HepG2 (cell line): ENCODE measurements around the gene ANKZF1. TPM values are rescaled to one million over a fixed set of nuclear protein-coding genes. Genes with fewer than 3 reads are reported as not detected.
A peak's percentile ranks its signal among the peaks of the same experiment; 100 is the strongest.

Experiments
- AKAP8 ChIP-seq: sonication (generic); formaldehyde crosslinking; IDR thresholded peaks from 2 replicates; pipeline ENCODE4 v1.5.1; 2020; ENCODE audit warnings: mild to moderate bottlenecking, missing genetic modification reagents
- EZH2 ChIP-seq: conservative IDR thresholded peaks from 2 replicates; pipeline ENCODE4 v1.6.1; 2012; ENCODE audit warnings: mild to moderate bottlenecking, low read depth, low read length, moderate library complexity
- HOXA5 ChIP-seq: sonication (generic); formaldehyde crosslinking; IDR thresholded peaks from 2 replicates; pipeline ENCODE4 v1.4.0; 2020; ENCODE audit warnings: missing genetic modification reagents
- KAT8 ChIP-seq: IDR thresholded peaks from 2 replicates; pipeline ENCODE4 v1.6.1; 2016; ENCODE audit warnings: missing genetic modification reagents, missing compliant biosample characterization
- KDM3A ChIP-seq: IDR thresholded peaks from 2 replicates; pipeline ENCODE4 v1.6.1; 2018; ENCODE audit warnings: low read depth, missing compliant biosample characterization
- KMT2B ChIP-seq: IDR thresholded peaks from 2 replicates; pipeline ENCODE4 v1.6.1; 2016; ENCODE audit warnings: missing genetic modification reagents, missing compliant biosample characterization
- MYC ChIP-seq: sonication (generic); formaldehyde crosslinking; IDR thresholded peaks from 2 replicates; pipeline ENCODE4 v1.9.0; 2021; ENCODE audit warnings: missing genetic modification reagents, borderline replicate concordance
- NR2F6 ChIP-seq, 2 experiments: IDR thresholded peaks; 2 replicates each; pipeline ENCODE4 v1.6.1; 2016; ENCODE audit warnings: antibody characterized with exemption in 1 of 2, mild to moderate bottlenecking in 1 of 2
- PTBP1 ChIP-seq: fragments of 200-400 bp; formaldehyde crosslinking; IDR thresholded peaks from 2 replicates; pipeline ENCODE4 v1.6.1; 2018; ENCODE audit warnings: low read length, low read depth; ENCODE audit not compliant: poor library complexity, severe bottlenecking
- SMARCE1 ChIP-seq: fragments of 450-650 bp; IDR thresholded peaks from 2 replicates; pipeline ENCODE4 v1.6.1; 2017; ENCODE audit warnings: borderline replicate concordance
- TOE1 ChIP-seq: sonication (generic); formaldehyde crosslinking; IDR thresholded peaks from 2 replicates; pipeline ENCODE4 v1.4.0; 2020; ENCODE audit warnings: mild to moderate bottlenecking, missing genetic modification reagents
- XBP1 ChIP-seq: sonication (generic); formaldehyde crosslinking; IDR thresholded peaks from 2 replicates; pipeline ENCODE4 v1.5.0; 2020; ENCODE audit warnings: missing genetic modification reagents
- ZBTB21 ChIP-seq: sonication (generic); formaldehyde crosslinking; IDR thresholded peaks from 2 replicates; pipeline ENCODE4 v1.4.0; 2020; ENCODE audit warnings: missing genetic modification reagents
- ZBTB7B ChIP-seq: sonication (generic); formaldehyde crosslinking; IDR thresholded peaks from 2 replicates; pipeline ENCODE4 v1.4.0; 2020; ENCODE audit warnings: missing genetic modification reagents
- ZNF274 ChIP-seq: sonication (generic); formaldehyde crosslinking; IDR thresholded peaks from 2 replicates; pipeline ENCODE4 v1.5.1; 2020; ENCODE audit warnings: mild to moderate bottlenecking, missing genetic modification reagents
- ZNF589 ChIP-seq: sonication (generic); formaldehyde crosslinking; conservative IDR thresholded peaks from 2 replicates; pipeline ENCODE4 v1.8.0; 2022; ENCODE audit warnings: mild to moderate bottlenecking, moderate library complexity, missing genetic modification reagents
- ZNF703 ChIP-seq: sonication (generic); formaldehyde crosslinking; IDR thresholded peaks from 2 replicates; pipeline ENCODE4 v1.5.1; 2020; ENCODE audit warnings: missing genetic modification reagents, mild to moderate bottlenecking, moderate library complexity, borderline replicate concordance
- ZNF761 ChIP-seq: sonication (generic); formaldehyde crosslinking; conservative IDR thresholded peaks from 2 replicates; pipeline ENCODE4 v1.4.0; 2020; ENCODE audit warnings: mild to moderate bottlenecking, missing genetic modification reagents
- ZSCAN9 ChIP-seq: IDR thresholded peaks from 2 replicates; pipeline ENCODE4 v1.6.1; 2016; ENCODE audit warnings: borderline replicate concordance
- polyA plus RNA-seq, 8 experiments: library from polyadenylated mRNA; depleted of rRNA in 3 of 8; stranded (reverse) in 7 of 8; unstranded in 1 of 8; fragments of >200 nt; fragmentation: Illumina TruSeq in 4 of 8; extraction: Trizol in 4 of 8; gene quantifications; 2 replicates each; pipeline versions ENCODE4 v1.2.1 to v1.2.3, GENCODE V29; 2011 to 2016; ENCODE audit warnings: low read depth in 4 of 8, missing spikeins in 1 of 8, mixed read lengths in 1 of 8; ENCODE audit not compliant: insufficient read depth in 1 of 8
- total RNA-seq, 5 experiments: library from RNA; depleted of rRNA; stranded (reverse); fragments of >200 nt; fragmentation: Illumina TruSeq; extraction: Trizol; gene quantifications; 2 replicates each; pipeline ENCODE4 v1.2.3, GENCODE V29; 2016; ENCODE audit warnings: low read depth in 1 of 5
- TF ChIP-seq, protein P1 (sequence below): sonication (generic); formaldehyde crosslinking; IDR thresholded peaks from 2 replicates; pipeline ENCODE4 v1.4.0; 2020; ENCODE audit warnings: missing genetic modification reagents
- TF ChIP-seq, protein P2 (sequence below), 2 experiments: sonication (generic) in 1 of 2; formaldehyde crosslinking in 1 of 2; IDR thresholded peaks; 2 replicates each; pipeline versions ENCODE4 v1.4.0 to v1.6.1; 2016 to 2020; ENCODE audit warnings: borderline replicate concordance in 1 of 2, low read depth in 1 of 2, mild to moderate bottlenecking in 1 of 2, missing genetic modification reagents in 1 of 2
- TF ChIP-seq, protein P3 (sequence below): sonication (generic); formaldehyde crosslinking; IDR thresholded peaks from 2 replicates; pipeline ENCODE4 v1.8.0; 2022; ENCODE audit warnings: mild to moderate bottlenecking, missing genetic modification reagents; ENCODE audit not compliant: insufficient replicate concordance

ANKZF1 gene
- total and polyA plus RNA-seq, 2 of the 13 experiments (the other 11 are each of a cell fraction or from before 2014, with no cell fraction given): 25.3 to 128 TPM

DNA sequence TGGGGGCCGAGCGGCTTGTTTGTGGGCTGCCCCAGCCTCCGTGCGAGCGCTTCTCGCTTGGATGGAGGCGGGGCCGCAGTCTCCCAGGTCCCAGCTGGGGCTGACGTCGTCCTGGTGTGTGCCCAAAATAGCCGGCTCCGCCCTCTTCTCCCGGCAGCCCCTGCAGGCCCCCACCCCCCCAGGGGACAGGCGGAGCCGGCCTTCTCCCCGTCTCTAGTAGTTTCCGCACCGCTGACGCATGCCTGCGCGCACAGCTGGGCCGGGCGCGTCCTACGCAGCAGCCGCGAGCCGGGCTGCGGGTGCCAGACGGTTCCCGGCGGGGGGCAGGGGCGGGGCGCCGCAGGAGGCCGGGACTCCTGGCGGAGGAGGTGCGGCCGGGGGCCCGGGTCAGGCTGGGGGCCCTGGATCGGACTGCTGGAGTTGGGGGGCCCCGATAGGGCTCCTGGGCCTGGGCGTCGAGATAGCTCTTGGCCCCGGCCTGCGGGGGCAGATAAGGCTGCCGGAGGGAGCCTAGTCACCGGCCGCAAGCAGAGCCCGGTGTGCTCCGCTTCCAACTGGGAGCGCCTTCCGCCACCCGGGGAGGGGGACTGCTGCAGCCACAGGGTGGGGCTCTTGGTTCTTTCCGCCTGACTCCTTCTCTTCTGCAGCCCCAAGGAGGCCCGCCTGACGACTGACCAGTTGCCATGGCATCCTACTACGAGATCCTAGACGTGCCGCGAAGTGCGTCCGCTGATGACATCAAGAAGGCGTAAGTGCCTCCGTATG is 49.7 kb downstream of the ANKZF1 start, which contains the start of gene DNAJB2 (continued):
- TF ChIP-seq ZSCAN9 (CRISPR knock-in tag) (peak; percentile 82; the same call in 1 of the 2 replicates), SMARCE1 (no peak), PTBP1 (no peak), ZNF703 (CRISPR knock-in tag) (0 out of 2 replicates have a peak, but pooled peaks have one; percentile 35), ZNF274 (no peak), KDM3A (CRISPR knock-in tag) (peak; percentile 91; the same call in 1 of the 2 replicates), HOXA5 (CRISPR knock-in tag) (peak; percentile 86), ZNF761 (CRISPR knock-in tag) (no peak), EZH2 (no peak), KAT8 (CRISPR knock-in tag) (peak; percentile 90), MYC (CRISPR knock-in tag) (peak; percentile 87), NR2F6 (IDR thresholded peaks at IDR 0.05) (no peak), NR2F6 (CRISPR knock-in tag; IDR thresholded peaks at IDR 0.05) (peak; percentile 21; the same call in 1 of the 2 replicates), TOE1 (CRISPR knock-in tag) (0 out of 2 replicates have a peak, but pooled peaks have one; percentile 58), ZBTB7B (peak; percentile 59; the same call in 1 of the 2 replicates), ZNF589 (CRISPR knock-in tag) (peak; percentile 67; the same call in 1 of the 2 replicates), KMT2B (CRISPR knock-in tag) (peak; percentile 70), AKAP8 (CRISPR knock-in tag) (no peak), ZBTB21 (0 out of 2 replicates have a peak, but pooled peaks have one; percentile 37), XBP1 (CRISPR knock-in tag) (0 out of 2 replicates have a peak, but pooled peaks have one; percentile 38)
- TF ChIP-seq, protein P1, sequence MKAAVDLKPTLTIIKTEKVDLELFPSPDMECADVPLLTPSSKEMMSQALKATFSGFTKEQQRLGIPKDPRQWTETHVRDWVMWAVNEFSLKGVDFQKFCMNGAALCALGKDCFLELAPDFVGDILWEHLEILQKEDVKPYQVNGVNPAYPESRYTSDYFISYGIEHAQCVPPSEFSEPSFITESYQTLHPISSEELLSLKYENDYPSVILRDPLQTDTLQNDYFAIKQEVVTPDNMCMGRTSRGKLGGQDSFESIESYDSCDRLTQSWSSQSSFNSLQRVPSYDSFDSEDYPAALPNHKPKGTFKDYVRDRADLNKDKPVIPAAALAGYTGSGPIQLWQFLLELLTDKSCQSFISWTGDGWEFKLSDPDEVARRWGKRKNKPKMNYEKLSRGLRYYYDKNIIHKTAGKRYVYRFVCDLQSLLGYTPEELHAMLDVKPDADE (CRISPR knock-in tag): peak; percentile 88; the same call in 1 of the 2 replicates
- TF ChIP-seq, protein P2, sequence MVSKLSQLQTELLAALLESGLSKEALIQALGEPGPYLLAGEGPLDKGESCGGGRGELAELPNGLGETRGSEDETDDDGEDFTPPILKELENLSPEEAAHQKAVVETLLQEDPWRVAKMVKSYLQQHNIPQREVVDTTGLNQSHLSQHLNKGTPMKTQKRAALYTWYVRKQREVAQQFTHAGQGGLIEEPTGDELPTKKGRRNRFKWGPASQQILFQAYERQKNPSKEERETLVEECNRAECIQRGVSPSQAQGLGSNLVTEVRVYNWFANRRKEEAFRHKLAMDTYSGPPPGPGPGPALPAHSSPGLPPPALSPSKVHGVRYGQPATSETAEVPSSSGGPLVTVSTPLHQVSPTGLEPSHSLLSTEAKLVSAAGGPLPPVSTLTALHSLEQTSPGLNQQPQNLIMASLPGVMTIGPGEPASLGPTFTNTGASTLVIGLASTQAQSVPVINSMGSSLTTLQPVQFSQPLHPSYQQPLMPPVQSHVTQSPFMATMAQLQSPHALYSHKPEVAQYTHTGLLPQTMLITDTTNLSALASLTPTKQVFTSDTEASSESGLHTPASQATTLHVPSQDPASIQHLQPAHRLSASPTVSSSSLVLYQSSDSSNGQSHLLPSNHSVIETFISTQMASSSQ (IDR thresholded peaks at IDR 0.05; ENCODE audit: low read depth): 0 out of 2 replicates have a peak, but pooled peaks have one; percentile 26
- TF ChIP-seq, protein P2 (CRISPR knock-in tag; IDR thresholded peaks at IDR 0.05; ENCODE audit: borderline replicate concordance): peak; percentile 76; the same call in 1 of the 2 replicates
- TF ChIP-seq, protein P3, sequence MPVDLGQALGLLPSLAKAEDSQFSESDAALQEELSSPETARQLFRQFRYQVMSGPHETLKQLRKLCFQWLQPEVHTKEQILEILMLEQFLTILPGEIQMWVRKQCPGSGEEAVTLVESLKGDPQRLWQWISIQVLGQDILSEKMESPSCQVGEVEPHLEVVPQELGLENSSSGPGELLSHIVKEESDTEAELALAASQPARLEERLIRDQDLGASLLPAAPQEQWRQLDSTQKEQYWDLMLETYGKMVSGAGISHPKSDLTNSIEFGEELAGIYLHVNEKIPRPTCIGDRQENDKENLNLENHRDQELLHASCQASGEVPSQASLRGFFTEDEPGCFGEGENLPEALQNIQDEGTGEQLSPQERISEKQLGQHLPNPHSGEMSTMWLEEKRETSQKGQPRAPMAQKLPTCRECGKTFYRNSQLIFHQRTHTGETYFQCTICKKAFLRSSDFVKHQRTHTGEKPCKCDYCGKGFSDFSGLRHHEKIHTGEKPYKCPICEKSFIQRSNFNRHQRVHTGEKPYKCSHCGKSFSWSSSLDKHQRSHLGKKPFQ (CRISPR knock-in tag): peak; percentile 59
